ENCODE measurements around the gene TM4SF1.

Gene TM4SF1, protein sequence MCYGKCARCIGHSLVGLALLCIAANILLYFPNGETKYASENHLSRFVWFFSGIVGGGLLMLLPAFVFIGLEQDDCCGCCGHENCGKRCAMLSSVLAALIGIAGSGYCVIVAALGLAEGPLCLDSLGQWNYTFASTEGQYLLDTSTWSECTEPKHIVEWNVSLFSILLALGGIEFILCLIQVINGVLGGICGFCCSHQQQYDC

DNA sequence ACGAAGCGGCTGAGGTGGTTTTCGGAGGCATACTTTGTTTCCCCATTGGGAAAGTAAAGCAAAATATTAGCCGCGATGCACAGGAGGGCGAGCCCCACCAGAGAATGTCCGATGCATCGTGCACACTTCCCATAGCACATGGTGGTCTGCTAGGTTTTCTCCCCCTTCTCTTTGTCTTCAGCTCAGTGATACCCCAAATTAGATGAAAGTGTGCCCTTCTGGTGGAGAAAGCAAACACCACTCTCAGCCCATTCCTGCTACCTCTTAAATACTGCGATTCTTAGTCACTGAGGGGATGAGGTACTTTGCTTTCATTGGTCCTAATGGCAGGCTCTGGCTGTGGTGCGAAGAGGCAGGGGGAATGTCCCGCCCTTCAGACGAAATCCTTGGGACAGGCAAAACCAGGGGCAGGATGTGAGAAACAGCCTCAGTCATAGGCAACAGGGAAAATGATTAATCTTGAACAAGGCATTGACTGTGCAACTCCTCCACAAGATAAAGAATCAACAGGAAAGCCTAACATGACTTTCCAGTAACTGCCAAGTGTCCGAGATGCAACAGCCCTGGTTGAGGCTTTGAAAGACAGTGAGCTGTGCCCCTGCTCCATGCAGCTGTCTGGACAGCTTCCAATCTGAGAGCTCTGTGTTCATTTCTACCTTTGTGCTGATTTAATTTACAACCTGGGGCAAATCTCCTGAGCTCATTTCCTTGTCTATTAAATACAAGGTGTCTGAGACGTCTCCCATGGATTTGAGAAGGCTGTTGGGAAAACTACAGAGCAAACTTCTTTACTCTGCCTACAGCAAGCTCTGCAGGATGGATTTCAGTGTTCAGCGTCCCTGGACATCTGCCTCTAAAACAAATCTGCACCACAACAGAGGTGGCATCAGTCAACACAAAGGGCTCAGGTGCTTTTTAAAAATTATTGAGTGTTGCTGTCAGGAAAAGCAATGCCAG is at the start of gene TM4SF1:
Gene TM4SF1 (minus strand): TSS at position 242 of the 957 bp plus-strand sequence. CDS start 102 bp downstream, at position 140.
- H3K27ac ChIP-seq = peak within 1 kb of the TSS; percentile 91
- peak; percentile 99 for DNase-seq (ENCODE audit: low read depth, low spot score)

DNA sequence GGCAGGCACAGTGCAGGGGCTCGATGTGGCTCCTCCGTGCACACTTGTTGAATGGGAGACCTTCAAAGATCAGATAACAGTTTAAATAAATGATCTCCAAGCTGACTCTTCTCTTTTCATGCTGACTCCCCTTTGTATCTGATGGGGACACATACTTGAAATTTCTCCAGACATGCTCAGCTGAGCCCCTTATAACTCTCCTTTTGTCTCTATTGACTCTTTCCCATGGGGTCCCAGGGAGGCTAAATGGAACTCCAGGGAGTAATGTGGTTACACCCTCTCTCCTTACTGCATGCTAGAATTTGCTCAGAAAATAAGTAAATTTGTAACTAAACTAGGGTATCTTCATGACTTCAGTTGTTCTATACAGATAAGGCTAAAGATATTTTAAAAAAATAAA is 48.9 kb upstream of the TM4SF1 start:
- DNase-seq (ENCODE audit: low read depth, low spot score) = no peak
- H3K27ac ChIP-seq = no peak overlapping the region

DNA sequence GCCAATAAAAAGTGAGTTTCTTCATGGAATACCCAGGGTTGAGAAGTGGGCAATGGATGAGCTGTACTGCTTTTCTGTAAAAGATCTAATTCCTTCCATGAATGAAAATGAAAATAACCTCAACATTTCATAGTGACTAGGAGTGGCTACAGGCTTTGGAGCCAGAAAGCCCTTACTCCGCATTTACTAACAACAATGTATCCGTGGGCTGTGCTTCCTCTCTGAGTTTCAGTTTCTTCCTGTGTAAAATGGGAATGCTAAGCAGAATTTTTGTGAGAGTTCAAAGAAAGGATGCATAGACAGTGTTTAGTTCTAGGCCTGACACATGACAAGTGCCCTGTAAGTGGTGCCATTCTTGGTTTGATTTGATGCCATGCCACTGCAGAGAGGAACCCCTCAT is 47.5 kb upstream of the TM4SF1 start:
- H3K27ac ChIP-seq = no peak overlapping the region
- no peak for DNase-seq (ENCODE audit: low read depth, low spot score)

DNA sequence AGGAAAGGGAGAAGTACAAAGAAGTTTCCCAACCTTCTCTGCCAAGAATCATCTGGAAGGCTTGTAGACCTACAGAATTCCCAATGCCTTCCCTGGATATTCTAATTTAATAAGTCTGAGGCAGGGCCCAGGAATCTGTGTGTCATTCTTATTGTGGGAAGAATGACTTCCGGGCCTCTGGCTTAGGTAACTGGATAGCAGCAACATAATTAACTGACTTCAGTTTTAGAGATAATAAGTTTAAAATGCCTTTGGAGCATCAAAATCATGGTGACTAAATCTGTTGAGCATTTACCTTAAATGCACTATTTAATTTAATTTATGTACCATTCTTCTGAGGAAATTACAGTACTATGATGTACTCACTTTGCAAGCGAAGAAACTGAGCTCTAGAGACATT is 44.3 kb upstream of the TM4SF1 start:
- no peak overlapping the region for H3K27ac ChIP-seq
- no peak for DNase-seq (ENCODE audit: low read depth, low spot score)

DNA sequence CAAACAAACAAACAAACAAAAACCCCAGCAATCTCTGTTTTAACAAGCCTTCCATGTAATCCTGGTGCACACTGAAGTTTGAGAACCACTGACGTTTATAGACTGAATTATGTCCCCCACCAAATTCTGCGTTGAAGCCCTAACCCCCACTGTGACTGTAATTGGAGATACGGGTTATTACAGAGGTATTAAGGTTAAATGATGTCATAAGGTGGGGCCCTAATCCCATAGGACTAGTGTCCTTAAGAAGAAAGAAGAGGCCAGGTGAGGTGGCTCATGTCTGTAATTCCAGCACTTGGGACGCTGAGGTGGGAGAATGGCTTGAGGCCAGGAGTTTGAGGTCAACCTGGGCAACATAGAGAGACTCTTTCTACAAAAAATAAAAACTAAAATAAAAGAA is 42.4 kb upstream of the TM4SF1 start:
- no peak for DNase-seq (ENCODE audit: low read depth, low spot score)
- H3K27ac ChIP-seq = no peak overlapping the region

DNA sequence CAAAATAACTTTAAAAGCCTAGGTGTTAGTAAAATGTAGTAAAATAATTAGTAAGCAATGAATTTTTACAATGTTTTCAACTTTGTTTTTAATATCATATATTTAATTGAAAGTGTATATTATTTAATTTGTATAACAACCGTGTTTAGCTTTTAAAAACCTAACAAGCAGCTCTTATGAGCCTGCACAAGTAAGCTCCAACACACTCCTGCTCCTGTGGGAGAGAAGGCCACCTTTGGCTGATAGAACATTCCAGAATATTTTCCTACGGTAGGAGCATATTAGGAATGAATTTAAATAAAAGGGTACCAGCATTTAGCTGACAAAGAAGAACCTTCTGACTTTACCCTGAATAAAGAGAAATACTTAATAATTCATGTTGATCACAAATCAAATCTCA is 40.3 kb upstream of the TM4SF1 start:
- no peak overlapping the region for H3K27ac ChIP-seq
- no peak for DNase-seq (ENCODE audit: low read depth, low spot score)

DNA sequence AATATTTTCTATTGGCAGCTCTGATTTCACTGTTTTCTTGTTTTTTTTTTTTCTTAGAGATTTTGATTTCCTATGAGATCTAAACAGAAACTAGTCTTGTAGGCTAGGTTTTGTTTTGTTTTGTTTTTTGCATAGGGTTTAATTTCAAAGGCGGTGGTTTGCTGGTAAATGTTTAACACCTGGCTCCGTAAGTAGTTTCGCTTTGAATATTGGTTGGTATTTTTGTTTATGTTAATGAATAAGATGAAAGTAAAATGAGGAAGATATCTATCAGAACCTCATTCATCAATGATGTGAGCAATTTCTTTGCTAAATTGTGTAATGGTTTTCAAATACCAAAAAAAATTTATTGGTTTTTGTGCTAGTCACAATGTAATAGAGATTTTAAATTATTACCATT is 39.7 kb upstream of the TM4SF1 start:
- no peak overlapping the region for H3K27ac ChIP-seq
- DNase-seq (ENCODE audit: low read depth, low spot score) = no peak

DNA sequence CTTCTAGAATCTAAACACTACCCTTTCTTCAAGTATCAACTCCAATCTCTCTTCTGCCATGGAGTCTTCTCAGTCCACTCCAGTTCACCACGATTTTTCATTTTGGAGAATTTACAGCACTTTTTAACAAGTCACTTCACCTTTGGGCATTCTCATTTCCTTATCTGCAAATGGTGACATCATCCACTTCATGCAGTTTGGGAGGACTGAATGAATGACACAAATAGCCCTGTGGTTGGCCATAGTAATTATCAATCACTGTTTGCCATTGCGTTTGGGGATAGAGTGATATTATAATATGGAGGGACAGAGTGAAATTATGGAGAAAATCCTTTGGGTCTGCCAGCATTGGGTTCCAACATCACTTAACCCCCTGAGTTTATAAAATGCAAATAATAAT is 38.0 kb upstream of the TM4SF1 start:
- no peak overlapping the region for H3K27ac ChIP-seq
- DNase-seq (ENCODE audit: low read depth, low spot score) = no peak

DNA sequence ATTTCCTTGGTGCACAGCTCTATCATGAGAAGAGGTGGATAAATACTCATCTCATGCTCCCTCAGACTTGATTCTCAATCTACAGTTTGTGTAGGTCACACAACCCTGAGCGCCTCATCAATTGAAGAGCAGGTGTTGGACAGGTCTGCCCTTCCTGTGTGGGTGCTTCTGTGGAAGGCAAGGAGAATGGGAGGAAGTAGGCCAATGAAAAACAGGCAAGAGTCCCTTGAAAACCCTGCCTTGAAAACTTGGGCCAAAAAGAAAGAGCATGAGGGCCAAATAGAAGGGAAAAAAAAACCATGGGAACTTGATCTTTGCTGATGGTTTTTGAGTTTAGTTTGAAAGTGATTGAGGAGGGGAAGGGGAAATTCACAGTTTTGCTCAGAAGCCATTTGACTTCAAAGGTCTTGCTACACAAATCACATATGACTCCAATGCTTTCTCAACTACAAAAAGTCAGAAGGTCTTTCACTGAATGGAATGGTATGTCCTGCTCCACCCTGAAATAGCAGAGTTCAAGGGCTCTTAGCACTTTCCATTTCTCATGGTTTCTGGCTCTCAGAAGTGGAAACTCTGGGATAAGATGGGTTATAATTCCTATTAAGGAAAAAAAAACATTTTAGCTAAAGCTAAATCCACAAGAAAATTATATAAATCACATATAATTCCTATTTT is 37.2 kb upstream of the TM4SF1 start:
- no peak for DNase-seq (ENCODE audit: low read depth, low spot score)
- H3K27ac ChIP-seq = no peak overlapping the region

DNA sequence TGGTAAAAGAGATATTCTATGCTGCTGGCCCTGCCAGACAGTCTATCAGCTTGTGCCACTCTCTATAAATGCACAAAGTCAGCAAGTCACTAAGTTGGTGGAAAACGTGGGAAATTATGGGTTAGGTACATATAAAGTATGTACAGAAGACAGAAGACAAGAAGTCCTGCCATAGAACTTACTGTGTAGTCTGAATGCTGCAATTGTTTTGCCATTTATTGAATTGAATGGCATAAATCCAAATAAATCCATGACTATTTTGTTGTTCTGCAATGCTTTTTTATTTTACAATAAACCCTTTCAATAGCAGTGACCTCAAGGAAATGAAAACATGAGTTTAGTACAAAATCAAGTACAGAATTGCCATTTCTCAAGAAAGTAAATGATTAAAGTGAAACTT is 34.1 kb upstream of the TM4SF1 start:
- DNase-seq (ENCODE audit: low read depth, low spot score) = no peak
- no peak overlapping the region for H3K27ac ChIP-seq

DNA sequence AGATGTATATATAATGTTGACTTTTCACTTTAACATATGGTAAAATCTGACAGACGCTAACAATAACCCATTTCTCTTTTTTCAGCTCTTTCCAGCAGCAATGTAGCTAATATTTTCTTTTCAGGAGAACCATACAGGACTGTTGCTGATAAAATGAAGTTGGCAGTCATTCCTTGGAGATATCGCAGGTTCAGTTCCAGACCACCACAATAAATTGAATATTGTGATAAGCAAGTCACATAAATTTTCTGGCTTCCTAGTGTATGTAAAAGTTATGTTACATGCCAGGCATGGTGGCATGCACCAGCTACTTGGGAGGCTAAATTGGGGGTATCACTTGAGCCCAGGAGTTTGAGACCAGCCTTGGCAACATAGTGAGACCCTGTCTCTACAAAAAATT is 31.9 kb upstream of the TM4SF1 start:
- no peak for DNase-seq (ENCODE audit: low read depth, low spot score)
- H3K27ac ChIP-seq = no peak overlapping the region

DNA sequence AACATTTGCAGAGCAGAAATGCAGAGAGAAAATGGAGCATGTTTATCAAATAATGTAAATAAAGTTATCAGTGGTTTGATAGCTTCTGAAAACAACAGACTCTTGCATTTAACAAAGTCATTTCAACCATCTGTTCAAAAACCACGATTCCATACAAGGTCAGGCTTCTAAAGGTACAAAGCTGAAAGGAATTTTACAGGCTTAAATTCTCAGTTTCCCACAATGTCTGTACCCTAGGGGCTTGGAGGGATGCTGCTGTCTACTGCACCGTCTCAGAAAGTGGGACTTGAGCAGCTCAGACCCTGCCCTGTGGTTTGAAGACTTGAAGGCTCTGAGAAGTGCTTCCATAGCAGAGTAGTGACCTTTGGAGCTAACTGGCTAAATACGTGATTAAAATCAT is 30.4 kb upstream of the TM4SF1 start:
- H3K27ac ChIP-seq = no peak overlapping the region
- no peak for DNase-seq (ENCODE audit: low read depth, low spot score)

DNA sequence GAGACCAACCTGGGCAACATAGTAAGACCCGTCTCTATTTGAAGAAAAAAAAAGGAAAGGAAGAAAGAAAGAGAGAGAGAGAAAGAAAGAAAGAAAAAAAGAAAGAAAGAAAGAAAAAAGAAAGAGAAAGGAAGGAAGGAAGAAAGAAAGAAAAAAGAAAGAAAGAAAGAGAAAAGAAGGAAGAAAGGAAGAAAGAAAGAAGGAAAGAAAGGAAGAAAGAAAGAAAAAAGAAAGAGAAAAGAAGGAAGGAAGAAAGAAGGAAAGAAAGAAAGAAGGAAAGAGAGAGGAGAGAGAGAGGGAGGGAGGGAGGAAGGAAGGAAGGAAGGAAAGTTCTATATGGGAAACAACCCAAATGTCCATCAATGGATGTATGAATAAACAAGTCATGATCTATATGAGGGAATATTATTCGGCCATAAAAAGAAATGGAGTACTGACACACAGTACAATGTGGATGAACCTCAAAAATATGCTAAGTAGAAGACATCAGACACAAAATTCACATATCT is 28.8 kb upstream of the TM4SF1 start:
- H3K27ac ChIP-seq = no peak overlapping the region
- no peak for DNase-seq (ENCODE audit: low read depth, low spot score)

DNA sequence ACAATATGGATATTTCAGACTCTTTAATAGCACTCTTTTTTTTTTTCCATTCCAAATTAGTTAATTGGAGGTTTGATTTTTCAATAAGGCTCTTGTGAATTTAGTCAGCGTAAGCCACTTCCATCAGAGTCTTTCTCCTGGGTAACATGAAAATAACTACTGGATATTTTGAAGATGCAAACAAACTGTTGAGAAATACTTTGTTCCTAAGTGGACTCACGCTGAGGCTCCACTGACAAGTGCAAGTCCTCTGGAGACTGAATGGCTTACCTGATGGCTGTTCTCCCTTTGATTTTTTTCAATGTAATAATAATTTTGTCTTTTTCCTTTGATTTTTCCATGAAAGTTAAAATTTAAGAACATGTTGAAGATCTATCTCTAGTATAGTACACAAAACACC is 26.0 kb upstream of the TM4SF1 start:
- H3K27ac ChIP-seq = no peak overlapping the region

DNA sequence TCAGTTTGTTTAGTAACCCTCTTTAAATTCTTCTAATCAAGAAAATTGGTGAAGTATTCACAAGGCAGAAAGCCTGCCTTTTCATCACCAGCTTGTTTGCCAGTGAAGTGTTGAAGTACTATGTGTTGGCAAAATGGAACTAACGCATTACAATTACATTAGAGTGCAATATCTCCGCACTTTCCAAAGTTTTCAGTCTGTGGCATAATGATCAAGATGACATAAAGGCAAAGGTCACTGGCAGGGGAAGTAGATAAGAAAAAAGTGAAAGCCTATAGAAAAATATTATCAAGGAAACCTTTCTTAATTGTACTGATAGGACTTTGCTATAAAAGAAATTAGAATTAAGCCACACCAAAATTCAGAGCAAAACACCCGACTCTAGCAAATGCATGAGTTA is 25.0 kb upstream of the TM4SF1 start:
- DNase-seq (ENCODE audit: low read depth, low spot score) = no peak
- no peak overlapping the region for H3K27ac ChIP-seq

More for the DNA sequence above, 26.0 kb upstream of the TM4SF1 start:
- no peak for DNase-seq (ENCODE audit: low read depth, low spot score)

DNA sequence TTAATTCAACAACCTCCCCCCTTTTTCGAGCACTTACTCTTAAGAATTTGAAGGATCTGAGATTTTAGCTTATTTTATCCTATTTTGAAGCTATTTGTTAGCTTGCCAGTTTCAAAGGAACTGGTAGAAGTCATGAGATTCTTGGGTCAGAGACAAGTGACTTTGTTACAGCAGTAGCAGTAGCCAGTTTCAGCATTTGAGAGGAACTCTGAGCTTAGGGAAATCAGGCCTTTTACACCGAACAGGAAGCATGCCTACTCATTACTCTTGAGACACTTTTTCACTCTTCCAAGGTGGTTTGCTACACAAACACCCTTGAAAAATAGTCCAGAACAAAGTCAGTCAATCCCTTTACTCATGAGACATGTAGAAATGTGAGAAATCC is 24.5 kb upstream of the TM4SF1 start:
- H3K27ac ChIP-seq = peak overlapping the region; percentile 60
- no peak for DNase-seq (ENCODE audit: low read depth, low spot score)

DNA sequence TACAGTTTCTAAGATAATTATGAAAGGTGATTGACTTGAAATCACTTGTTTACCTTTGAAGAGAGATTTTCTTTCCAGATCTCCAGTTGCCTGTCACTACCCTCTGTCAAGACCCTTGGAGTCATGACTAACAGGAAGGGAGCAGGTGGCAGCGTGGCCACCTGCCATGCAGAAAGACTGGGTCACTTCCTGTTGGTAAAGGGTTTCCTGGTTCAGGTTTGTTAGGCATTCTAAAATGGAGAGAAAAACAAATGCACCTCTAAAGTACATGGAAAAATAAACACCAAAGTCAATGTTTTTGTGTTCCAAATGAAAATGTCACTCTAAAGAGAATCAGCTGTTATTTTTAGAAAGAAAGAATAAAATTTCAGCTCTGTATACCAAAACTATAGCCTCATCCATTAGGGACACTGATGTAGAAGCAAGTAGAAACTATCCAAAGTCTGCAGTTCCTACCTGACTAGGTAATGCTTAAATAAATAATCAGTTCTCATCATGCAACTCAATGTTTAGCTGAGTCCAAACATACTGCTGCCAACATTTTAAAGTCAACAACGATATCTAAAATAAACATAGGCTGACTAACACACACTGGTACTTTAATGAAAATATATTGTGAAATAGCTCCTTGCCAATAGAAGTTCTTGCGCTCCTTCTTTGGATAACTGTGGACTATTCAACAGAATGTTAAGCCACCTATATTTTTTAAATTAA is 23.9 kb upstream of the TM4SF1 start:
- DNase-seq (ENCODE audit: low read depth, low spot score) = no peak
- H3K27ac ChIP-seq = peak overlapping the region; percentile 60

DNA sequence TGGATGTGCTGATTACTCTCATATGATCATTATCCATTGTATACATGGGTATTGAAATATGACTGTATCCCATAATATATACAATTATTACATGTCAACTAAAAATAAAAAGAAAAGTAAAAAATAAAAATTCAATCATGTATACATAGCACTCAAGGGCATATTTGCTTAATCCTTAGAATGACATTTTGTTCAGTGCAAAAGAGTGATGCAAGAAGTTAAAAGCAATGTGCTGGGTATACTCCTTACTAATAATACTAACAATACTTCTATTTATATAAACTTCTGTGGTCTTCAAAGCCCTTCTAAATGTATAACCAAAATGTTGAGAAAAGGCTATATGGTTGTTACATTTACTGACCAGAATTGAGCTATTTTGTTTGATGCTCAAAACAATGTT is 23.2 kb upstream of the TM4SF1 start:
- peak overlapping the region; percentile 60 for H3K27ac ChIP-seq
- no peak for DNase-seq (ENCODE audit: low read depth, low spot score)

DNA sequence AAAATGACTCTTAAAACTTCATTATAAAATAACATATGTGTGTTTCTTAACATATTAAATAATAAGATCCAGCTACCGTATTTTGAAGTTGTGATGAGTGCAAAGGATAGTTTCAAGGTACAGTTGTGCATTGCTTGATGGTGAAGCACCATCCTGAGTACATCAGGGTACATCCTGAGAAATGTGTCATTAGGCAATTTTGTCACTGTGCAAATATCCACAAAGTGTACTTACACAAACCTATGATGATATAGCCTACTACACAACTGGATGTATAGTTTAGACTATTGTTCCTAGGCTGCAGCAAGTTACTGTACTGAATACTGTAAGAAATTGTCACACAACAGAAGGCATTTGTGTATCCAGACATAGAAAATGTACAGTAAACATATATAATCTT is 20.8 kb upstream of the TM4SF1 start:
- H3K27ac ChIP-seq = no peak overlapping the region
- no peak for DNase-seq (ENCODE audit: low read depth, low spot score)

DNA sequence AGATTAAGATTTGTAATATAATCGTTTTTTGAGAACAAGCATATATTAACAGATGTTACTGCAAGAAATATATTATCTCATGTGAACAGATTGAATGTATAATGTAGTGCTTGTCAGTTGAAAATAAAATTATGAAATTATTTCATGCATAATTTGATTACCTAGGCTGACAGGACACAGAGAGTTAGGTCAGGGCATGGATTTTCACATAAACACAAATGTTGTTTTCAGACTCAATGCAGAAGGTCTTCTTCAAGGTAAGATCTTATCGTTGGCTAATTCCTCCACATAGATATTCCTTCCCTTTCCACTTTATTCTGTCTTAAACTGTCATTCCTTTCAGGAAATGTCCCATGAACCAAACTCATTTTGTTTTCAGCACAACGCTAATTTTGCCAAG is 20.1 kb upstream of the TM4SF1 start:
- DNase-seq (ENCODE audit: low read depth, low spot score) = no peak

More for the DNA sequence above, 20.1 kb upstream of the TM4SF1 start:
- H3K27ac ChIP-seq = no peak overlapping the region
